HL-60 (cell line): ENCODE results near the gene EXTL1.

ENCODE experiments used
- GABPA ChIP-seq: IDR thresholded peaks from 2 replicates; pipeline ENCODE4 v1.6.1; 2012; ENCODE audit warnings: low read depth
- POLR2AphosphoS5 ChIP-seq: IDR thresholded peaks from 2 replicates; pipeline ENCODE4 v1.6.1; 2012; ENCODE audit warnings: low read depth
- SPI1 ChIP-seq: IDR thresholded peaks from 2 replicates; pipeline ENCODE4 v1.6.1; 2012; ENCODE audit warnings: low read depth, mild to moderate bottlenecking, borderline replicate concordance
- TF ChIP-seq, protein P1 (sequence below): IDR thresholded peaks from one replicate; pipeline ENCODE4 v1.5.1; 2011; ENCODE audit warnings: low read length, control low read depth, inconsistent platforms; ENCODE audit not compliant: insufficient read depth

DNA sequence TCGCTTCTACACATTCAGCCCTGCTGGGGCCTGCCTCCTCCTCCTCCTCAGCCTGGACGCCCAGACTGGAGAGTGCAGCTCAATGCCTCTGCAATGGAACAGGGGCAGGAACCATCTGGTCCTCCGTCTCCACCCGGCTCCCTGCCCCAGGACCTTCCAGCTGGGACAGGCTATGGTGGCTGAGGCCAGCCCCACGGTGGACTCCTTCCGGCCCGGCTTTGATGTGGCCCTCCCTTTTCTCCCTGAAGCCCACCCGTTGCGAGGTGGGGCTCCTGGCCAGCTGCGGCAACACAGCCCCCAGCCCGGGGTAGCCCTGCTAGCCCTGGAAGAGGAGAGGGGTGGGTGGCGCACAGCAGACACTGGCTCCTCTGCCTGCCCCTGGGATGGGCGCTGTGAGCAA lies 1.4 kb downstream of the EXTL1 start:
- TF ChIP-seq, protein P1, sequence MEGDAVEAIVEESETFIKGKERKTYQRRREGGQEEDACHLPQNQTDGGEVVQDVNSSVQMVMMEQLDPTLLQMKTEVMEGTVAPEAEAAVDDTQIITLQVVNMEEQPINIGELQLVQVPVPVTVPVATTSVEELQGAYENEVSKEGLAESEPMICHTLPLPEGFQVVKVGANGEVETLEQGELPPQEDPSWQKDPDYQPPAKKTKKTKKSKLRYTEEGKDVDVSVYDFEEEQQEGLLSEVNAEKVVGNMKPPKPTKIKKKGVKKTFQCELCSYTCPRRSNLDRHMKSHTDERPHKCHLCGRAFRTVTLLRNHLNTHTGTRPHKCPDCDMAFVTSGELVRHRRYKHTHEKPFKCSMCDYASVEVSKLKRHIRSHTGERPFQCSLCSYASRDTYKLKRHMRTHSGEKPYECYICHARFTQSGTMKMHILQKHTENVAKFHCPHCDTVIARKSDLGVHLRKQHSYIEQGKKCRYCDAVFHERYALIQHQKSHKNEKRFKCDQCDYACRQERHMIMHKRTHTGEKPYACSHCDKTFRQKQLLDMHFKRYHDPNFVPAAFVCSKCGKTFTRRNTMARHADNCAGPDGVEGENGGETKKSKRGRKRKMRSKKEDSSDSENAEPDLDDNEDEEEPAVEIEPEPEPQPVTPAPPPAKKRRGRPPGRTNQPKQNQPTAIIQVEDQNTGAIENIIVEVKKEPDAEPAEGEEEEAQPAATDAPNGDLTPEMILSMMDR = no peak
- TF ChIP-seq POLR2AphosphoS5 = no peak
- no peak for TF ChIP-seq GABPA
- TF ChIP-seq SPI1 = no peak
